ENCODE data around the gene UBE2K.

Gene UBE2K

GRCh38 chr4:39814403-39815185, 116.7 kb downstream of the UBE2K start:
- no peak for TF ChIP-seq CTCF (conservative IDR thresholded peaks at IDR 0.05; ENCODE audit: low read depth, low read length)
- peak; percentile 44 for DNase-seq (ENCODE audit: low read depth)
- H3K4me3 ChIP-seq (ENCODE audit: low read depth, low read length) = no peak overlapping the region

DNA sequence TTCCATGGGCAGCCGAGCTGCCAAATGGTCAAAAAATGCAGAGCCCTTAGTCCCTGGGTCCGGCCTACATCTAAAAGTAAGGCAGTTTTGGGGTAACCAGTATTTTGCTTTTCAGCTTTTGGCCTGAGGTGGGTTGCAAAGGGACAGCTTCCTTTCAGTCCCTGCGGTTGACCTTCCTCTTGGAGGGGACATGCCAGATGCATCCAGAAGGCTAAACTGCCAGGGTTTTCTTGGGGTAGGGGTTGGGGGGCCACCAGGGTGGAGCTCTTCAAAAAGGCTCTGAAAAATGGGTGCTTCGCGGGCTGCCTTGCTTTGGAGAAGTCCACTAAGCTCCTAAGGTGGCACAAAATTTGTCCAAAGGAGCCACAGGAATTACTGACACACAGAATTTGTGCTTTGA, 120.7 kb downstream of the UBE2K start:
- H3K4me3 ChIP-seq (ENCODE audit: low read depth, low read length) = no peak overlapping the region
- DNase-seq (ENCODE audit: low read depth) = no peak
- no peak for TF ChIP-seq CTCF (conservative IDR thresholded peaks at IDR 0.05; ENCODE audit: low read depth, low read length)

DNA sequence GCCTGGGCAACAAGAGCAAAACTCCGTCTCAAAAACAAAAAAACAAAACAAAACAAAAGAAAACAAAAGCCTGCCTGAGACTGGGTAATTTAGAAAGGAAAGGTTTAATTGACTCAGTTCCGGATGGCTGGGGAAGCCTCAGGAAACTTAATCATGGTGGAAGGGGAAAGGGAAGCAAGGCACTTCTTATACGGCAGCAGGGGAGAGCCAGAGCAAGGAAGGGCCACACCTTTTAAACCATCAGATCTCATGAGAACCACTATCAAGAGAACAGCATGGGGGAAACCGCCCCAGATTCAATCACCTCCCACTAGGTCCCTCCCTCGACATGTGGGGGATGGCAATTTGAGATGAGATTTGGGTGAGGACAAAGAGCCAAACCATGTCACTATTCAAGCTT, 122.2 kb downstream of the UBE2K start:
- no peak for TF ChIP-seq CTCF (conservative IDR thresholded peaks at IDR 0.05; ENCODE audit: low read depth, low read length)
- no peak overlapping the region for H3K4me3 ChIP-seq (ENCODE audit: low read depth, low read length)
- DNase-seq (ENCODE audit: low read depth) = no peak

- no peak for DNase-seq (ENCODE audit: low read depth)
- H3K4me3 ChIP-seq (ENCODE audit: low read depth, low read length) = no peak overlapping the region
- TF ChIP-seq CTCF (conservative IDR thresholded peaks at IDR 0.05; ENCODE audit: low read depth, low read length) = no peak
These were observed 124.0 kb downstream of the UBE2K start for GRCh38 chr4:39821951-39822350.

- H3K4me3 ChIP-seq (ENCODE audit: low read depth, low read length) = no peak overlapping the region
- TF ChIP-seq CTCF (conservative IDR thresholded peaks at IDR 0.05; ENCODE audit: low read depth, low read length) = no peak
- no peak for DNase-seq (ENCODE audit: low read depth)
These were observed 124.7 kb downstream of the UBE2K start for GRCh38 chr4:39822662-39823061.

DNA sequence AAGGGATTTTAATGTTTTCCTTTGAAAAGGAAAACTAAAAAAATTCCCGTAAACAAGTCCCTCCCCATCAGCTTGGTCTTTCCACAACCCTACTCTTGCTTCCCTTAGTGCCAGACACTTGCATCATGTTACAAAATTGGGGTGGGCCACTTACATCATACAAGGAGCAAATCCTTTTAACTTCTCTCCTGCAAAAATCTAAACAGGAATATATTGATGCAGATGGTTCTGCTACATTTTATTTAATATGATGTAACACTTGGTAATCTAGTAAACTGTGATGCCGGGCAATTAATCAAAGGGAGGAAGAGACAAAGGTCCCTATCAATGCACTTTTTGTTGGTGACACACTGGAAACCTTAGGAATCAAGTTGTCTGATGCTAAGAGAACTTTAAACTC, 125.3 kb downstream of the UBE2K start:
- H3K4me3 ChIP-seq (ENCODE audit: low read depth, low read length) = no peak overlapping the region
- no peak for TF ChIP-seq CTCF (conservative IDR thresholded peaks at IDR 0.05; ENCODE audit: low read depth, low read length)
- DNase-seq (ENCODE audit: low read depth) = peak; percentile 62

DNA sequence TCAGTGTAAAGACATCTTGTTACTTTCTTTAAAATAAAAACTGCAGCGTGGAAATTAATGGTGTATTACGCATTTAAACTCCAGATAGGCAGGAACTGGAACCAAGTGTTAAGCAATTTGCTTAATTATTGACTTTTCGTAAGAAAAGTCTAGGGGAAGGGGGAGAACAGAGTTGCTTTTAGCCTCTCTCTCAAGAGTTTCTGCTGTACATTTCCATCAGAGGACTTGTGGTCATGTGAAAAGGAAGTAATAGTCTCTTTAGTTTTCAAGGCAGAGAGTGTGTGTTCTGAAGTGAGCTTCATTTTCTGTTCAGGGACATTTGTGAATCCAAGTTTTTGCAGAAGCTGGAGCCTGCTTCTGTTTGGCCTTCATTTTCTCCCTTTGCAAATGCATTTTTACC, 127.2 kb downstream of the UBE2K start:
- H3K4me3 ChIP-seq (ENCODE audit: low read depth, low read length) = no peak overlapping the region
- no peak for DNase-seq (ENCODE audit: low read depth)
- TF ChIP-seq CTCF (conservative IDR thresholded peaks at IDR 0.05; ENCODE audit: low read depth, low read length) = no peak
